A549 (cell line): ENCODE measurements around the gene CDH16. TPM values are rescaled to one million over a fixed set of nuclear protein-coding genes. Genes with fewer than 3 reads are reported as not detected.

Experiments
- ATAC-seq, 2 experiments: fragments of 200-7000 bp in 1 of 2; fragments of >200 bp in 1 of 2; cut with Nextera tagmentation in 1 of 2; cut with Tn5 transposase in 1 of 2; 3 replicates each; pipeline versions ENCODE4 v1.8.0 to v1.9.1; 2018 to 2020; ENCODE audit warnings: mild to moderate bottlenecking in 1 of 2, moderate library complexity in 1 of 2
- CTCF ChIA-PET: fragments of 300-600 bp; sonication (Branson Sonifier 250); formaldehyde crosslinking; extraction: SDS; loops from one replicate; lab custom pipeline; 2021; ENCODE audit warnings: antibody characterized with exemption, inconsistent platforms; lab: Yijun Ruan, JAX
- POLR2A ChIA-PET: fragments of 350-600 bp; formaldehyde crosslinking; extraction: SDS; loops from one replicate; lab custom pipeline; 2021; ENCODE audit warnings: antibody characterized with exemption, inconsistent platforms; lab: Yijun Ruan, JAX
- DNase-seq, 2 experiments: peaks; one replicate each; pipeline versions ENCODE4 v3.0.0 to v3.0.0-alpha.2; 2011 to 2016; ENCODE audit warnings: low read depth in 1 of 2, low spot score in 1 of 2
- FAIRE-seq: peaks from 2 replicates; lab custom pipeline; 2011; peaks lifted over from hg19 to GRCh38; lab: Jason Lieb, UNC
- H3K27ac ChIP-seq, 2 experiments: fragments of >200 bp; sonication (Bioruptor Twin); formaldehyde crosslinking; 3 replicates each; pipeline ENCODE4 v1.5.1; 2016 to 2017
- H3K4me1 ChIP-seq: fragments of >200 bp; sonication (Bioruptor Twin); formaldehyde crosslinking; 3 replicates; pipeline ENCODE4 v1.6.1; 2016
- H3K4me2 ChIP-seq: fragments of >200 bp; sonication (Bioruptor Twin); formaldehyde crosslinking; 3 replicates; pipeline ENCODE4 v1.6.1; 2016
- H3K4me3 ChIP-seq: fragments of >200 bp; sonication (Bioruptor Twin); formaldehyde crosslinking; 3 replicates; pipeline ENCODE4 v1.5.1; 2016
- H3K9me3 ChIP-seq: fragments of >200 bp; sonication (Bioruptor Twin); formaldehyde crosslinking; 3 replicates; pipeline ENCODE4 v1.6.1; 2016
- BHLHE40 ChIP-seq: IDR thresholded peaks from 2 replicates; pipeline ENCODE4 v1.6.1; 2012; ENCODE audit warnings: low read depth, low read length, inconsistent platforms
- CEBPB ChIP-seq, 2 experiments: fragments of >200 bp in 1 of 2; sonication (Bioruptor Twin) in 1 of 2; formaldehyde crosslinking in 1 of 2; IDR thresholded peaks; 2 replicates each; pipeline ENCODE4 v1.6.1; 2012 to 2016
- EHF ChIP-seq: fragments of 250-450 bp; sonication (Bioruptor Pico); IDR thresholded peaks from 2 replicates; pipeline ENCODE4 v1.5.0; 2020; ENCODE audit warnings: mild to moderate bottlenecking
- EHMT2 ChIP-seq: fragments of 200-600 bp; sonication (generic); IDR thresholded peaks from 2 replicates; pipeline ENCODE4 v1.6.1; 2016; ENCODE audit warnings: antibody characterized with exemption, low read depth, mild to moderate bottlenecking, moderate library complexity
- FOSL2 ChIP-seq, 2 experiments: fragments of 450-650 bp in 1 of 2; fragments of >200 bp in 1 of 2; sonication (Bioruptor Twin) in 1 of 2; formaldehyde crosslinking; IDR thresholded peaks; 2 replicates each; pipeline versions ENCODE4 v1.5.0 to v1.6.1; 2016 to 2020; ENCODE audit warnings: mild to moderate bottlenecking in 1 of 2, moderate library complexity in 1 of 2
- HDAC2 ChIP-seq: fragments of 200-600 bp; sonication (generic); IDR thresholded peaks from 2 replicates; pipeline ENCODE4 v1.6.1; 2016
- HOXB5 ChIP-seq: fragments of 250-450 bp; sonication (Bioruptor Pico); IDR thresholded peaks from 2 replicates; pipeline ENCODE4 v1.5.0; 2020; ENCODE audit warnings: mild to moderate bottlenecking, moderate library complexity
- JUN ChIP-seq, 2 experiments: fragments of >200 bp; sonication (Bioruptor Twin); formaldehyde crosslinking; IDR thresholded peaks; 2 replicates in 1 of 2; 3 replicates in 1 of 2; pipeline ENCODE4 v1.6.1; 2016 to 2017
- MAZ ChIP-seq: fragments of 150-350 bp; IDR thresholded peaks from 2 replicates; pipeline ENCODE4 v1.6.1; 2014; ENCODE audit warnings: antibody characterized with exemption, low read depth, low read length, borderline replicate concordance
- NPAS2 ChIP-seq: fragments of 250-450 bp; sonication (Bioruptor Pico); IDR thresholded peaks from 2 replicates; pipeline ENCODE4 v1.8.0; 2022; ENCODE audit warnings: mild to moderate bottlenecking, moderate library complexity, borderline replicate concordance
- NR3C1 ChIP-seq: fragments of >200 bp; sonication (Bioruptor Twin); formaldehyde crosslinking; IDR thresholded peaks from 3 replicates; pipeline ENCODE4 v1.6.1; 2017
- PHF8 ChIP-seq: fragments of 200-600 bp; sonication (generic); IDR thresholded peaks from 2 replicates; pipeline ENCODE4 v1.6.1; 2016; ENCODE audit warnings: low read depth, mild to moderate bottlenecking, antibody characterized with exemption, moderate library complexity, borderline replicate concordance
- POLR2A ChIP-seq: IDR thresholded peaks from 2 replicates; pipeline ENCODE4 v1.6.1; 2012; ENCODE audit warnings: mild to moderate bottlenecking, low read length
- RAD21 ChIP-seq, 2 experiments: fragments of >200 bp in 1 of 2; sonication (Bioruptor Twin) in 1 of 2; formaldehyde crosslinking in 1 of 2; IDR thresholded peaks in 1 of 2; conservative IDR thresholded peaks in 1 of 2; 2 replicates in 1 of 2; 3 replicates in 1 of 2; pipeline ENCODE4 v1.6.1; 2012 to 2018; ENCODE audit warnings: inconsistent platforms in 1 of 2
- RARB ChIP-seq: fragments of 250-450 bp; sonication (Bioruptor Pico); IDR thresholded peaks from 2 replicates; pipeline ENCODE4 v1.8.0; 2021; ENCODE audit warnings: mild to moderate bottlenecking, moderate library complexity
- RNF2 ChIP-seq: fragments of 200-600 bp; sonication (generic); IDR thresholded peaks from 2 replicates; pipeline ENCODE4 v1.6.1; 2016; ENCODE audit warnings: low read depth, mild to moderate bottlenecking, antibody characterized with exemption, moderate library complexity, borderline replicate concordance
- SMC3 ChIP-seq: fragments of >200 bp; sonication (Bioruptor Twin); formaldehyde crosslinking; IDR thresholded peaks from 3 replicates; pipeline ENCODE4 v1.6.1; 2018; ENCODE audit warnings: inconsistent platforms
- SREBF2 ChIP-seq: fragments of 450-650 bp; IDR thresholded peaks from 2 replicates; pipeline ENCODE4 v1.6.1; 2014; ENCODE audit warnings: mild to moderate bottlenecking, moderate library complexity
- ZNF302 ChIP-seq: fragments of 250-450 bp; sonication (Bioruptor Pico); IDR thresholded peaks from 2 replicates; pipeline ENCODE4 v1.9.0; 2021; ENCODE audit warnings: inconsistent platforms, mild to moderate bottlenecking, moderate library complexity
- WGBS: methylation state at CpG from one replicate; pipeline ENCODE4 v1.1.6; 2017; ENCODE audit errors: missing lambda C conversion rate; 5-methylcytosine and 5-hydroxymethylcytosine counted together
- polyA plus RNA-seq, 4 experiments: library from polyadenylated mRNA; depleted of rRNA in 3 of 4; stranded (reverse); fragments of >200 nt; fragmentation: RNase III in 1 of 4; extraction: RNeasy Plus Mini Kit Qiagen cat#74134 plus additional on column Dnase treatment in 1 of 4; gene quantifications; 2 replicates in 3 of 4; 3 replicates in 1 of 4; pipeline ENCODE4 v1.2.3, GENCODE V29; 2011 to 2017
- TF ChIP-seq, protein P1 (sequence below): IDR thresholded peaks from 2 replicates; pipeline ENCODE4 v1.6.1; 2012; ENCODE audit warnings: low read depth, borderline replicate concordance
- TF ChIP-seq, protein P2 (sequence below): IDR thresholded peaks from 2 replicates; pipeline ENCODE4 v1.6.1; 2012
- TF ChIP-seq, protein P3 (sequence below): fragments of 450-650 bp; IDR thresholded peaks from 2 replicates; pipeline ENCODE4 v1.6.1; 2014; ENCODE audit warnings: antibody characterized with exemption
- TF ChIP-seq, protein P4 (sequence below): fragments of >200 bp; sonication (Bioruptor Twin); formaldehyde crosslinking; IDR thresholded peaks from 3 replicates; pipeline ENCODE4 v1.5.1; 2016

The CDH16 gene
- polyA plus RNA-seq, 2 of the 4 experiments (the other 2 are of a cell fraction) = 0.18 to 0.25 TPM

DNA sequence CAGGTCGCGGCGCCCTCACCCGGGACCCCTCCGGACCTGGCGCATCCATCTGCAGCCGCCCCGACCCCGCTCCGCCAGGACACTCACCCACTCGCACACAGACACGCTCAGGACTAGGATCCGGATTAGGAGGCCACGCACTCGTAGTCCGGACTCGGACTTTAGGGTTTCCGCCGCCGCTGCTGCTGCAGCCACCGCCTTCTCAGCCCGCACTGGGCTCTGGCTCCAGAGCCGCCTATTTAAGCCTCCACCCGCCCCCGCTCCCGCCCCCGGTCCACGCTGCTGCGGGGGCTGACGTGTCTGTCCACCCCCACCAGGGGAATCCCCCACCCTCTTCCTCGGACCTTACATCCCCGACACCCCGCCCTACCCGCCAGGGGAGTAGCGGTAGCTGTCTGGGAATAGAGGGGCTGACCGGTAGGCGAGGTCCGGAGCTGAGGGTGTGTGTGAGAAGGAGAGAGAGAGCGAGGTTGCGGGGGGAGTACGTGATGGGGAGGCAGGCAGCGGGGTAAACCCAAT, 6.7 kb upstream of the CDH16 start, which contains the start of gene RRAD:
Gene RRAD (minus strand): TSS at position 214 of the 519 bp plus-strand sequence. CDS start 356 bp downstream, outside the sequence.
- Histone ChIP-seq H3K4me1 (peaks cover 23% of the 10 kb centered on the region), H3K9me3 (no peaks in the 10 kb centered on the region), H3K27ac (peak within 1 kb of the TSS; percentile 57 to 79; a peak in 5 of 6 replicates), H3K4me2 (peak within 1 kb of the TSS; percentile 83), H3K4me3 (peak within 1 kb of the TSS; percentile 51)
- WGBS = 66% methylated on average over 19 of the region's 42 CpGs
- ATAC-seq = peak in 1 of 2 experiments; percentile 15; a peak in 3 of 6 replicates
- DNase-seq = no peak
- ChIA-PET CTCF (interaction anchor here (0.8 to 29.9 kb wide), 5 partner anchors 9 to 29 kb away, joined by 3 to 837 read pairs (median 3); partner anchors contain the start of genes CDH16, CIAO2B and PDP2), POLR2A (no interaction called here)
- TF ChIP-seq BHLHE40 (no peak), FOSL2 (IDR thresholded peaks at IDR 0.05) (no peak), FOSL2 (CRISPR knock-in tag; IDR thresholded peaks at IDR 0.05) (no peak), PHF8 (no peak), NPAS2 (CRISPR knock-in tag) (no peak), SREBF2 (no peak), NR3C1 (no peak), HDAC2 (no peak), RNF2 (no peak), CEBPB (IDR thresholded peaks at IDR 0.05) (no peak), EHMT2 (no peak), EHF (CRISPR knock-in tag) (no peak), ZNF302 (CRISPR knock-in tag) (no peak), RARB (CRISPR knock-in tag) (no peak), MAZ (no peak)
- TF ChIP-seq, protein P1, sequence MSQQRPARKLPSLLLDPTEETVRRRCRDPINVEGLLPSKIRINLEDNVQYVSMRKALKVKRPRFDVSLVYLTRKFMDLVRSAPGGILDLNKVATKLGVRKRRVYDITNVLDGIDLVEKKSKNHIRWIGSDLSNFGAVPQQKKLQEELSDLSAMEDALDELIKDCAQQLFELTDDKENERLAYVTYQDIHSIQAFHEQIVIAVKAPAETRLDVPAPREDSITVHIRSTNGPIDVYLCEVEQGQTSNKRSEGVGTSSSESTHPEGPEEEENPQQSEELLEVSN = no peak
- TF ChIP-seq, protein P2, sequence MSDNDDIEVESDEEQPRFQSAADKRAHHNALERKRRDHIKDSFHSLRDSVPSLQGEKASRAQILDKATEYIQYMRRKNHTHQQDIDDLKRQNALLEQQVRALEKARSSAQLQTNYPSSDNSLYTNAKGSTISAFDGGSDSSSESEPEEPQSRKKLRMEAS = no peak
- TF ChIP-seq, protein P3, sequence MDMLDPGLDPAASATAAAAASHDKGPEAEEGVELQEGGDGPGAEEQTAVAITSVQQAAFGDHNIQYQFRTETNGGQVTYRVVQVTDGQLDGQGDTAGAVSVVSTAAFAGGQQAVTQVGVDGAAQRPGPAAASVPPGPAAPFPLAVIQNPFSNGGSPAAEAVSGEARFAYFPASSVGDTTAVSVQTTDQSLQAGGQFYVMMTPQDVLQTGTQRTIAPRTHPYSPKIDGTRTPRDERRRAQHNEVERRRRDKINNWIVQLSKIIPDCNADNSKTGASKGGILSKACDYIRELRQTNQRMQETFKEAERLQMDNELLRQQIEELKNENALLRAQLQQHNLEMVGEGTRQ = no peak
- FAIRE-seq = no peak

DNA sequence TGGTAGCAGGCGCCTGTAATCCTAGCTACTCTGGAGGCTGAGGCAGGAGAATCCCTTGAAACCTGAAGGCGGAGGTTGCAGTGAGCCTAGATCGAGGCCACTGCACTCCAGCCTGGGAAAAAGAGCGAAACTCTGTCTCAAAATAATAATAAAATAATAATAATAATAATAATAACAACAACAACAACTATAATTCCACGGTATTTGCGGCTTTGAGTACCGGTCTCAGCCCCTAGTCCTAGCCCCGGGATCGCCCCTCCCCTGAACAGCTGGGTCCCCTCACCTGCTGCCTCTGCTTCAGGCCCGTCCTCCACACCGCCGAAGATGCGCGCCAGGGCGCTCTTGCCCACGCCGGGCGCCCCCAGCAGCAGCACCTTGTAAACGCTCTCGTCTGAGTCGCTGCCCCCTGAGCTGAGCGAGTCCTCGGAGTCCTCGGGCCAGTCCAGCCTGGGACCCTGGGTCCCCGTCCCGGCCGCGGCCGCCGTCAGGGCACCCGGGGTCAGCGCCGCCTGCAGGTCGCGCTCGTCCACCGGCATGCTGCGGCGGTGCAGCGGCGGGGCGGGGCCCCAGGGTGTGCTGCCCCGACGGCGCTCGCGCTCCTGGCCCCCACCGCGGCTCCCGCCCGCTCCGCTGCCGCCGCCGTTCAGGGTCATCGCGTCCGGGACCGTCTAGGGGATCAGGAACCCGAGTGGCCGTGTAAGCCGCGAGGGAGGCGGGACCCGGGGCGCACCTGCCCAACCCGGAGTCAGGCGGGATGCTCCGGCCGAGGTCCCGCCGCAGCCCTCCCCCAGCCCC, 6.0 kb upstream of the CDH16 start:
- DNase-seq = peak in 1 of 2 experiments; percentile 81
- H3K9me3 ChIP-seq = no peaks in the 10 kb centered on the region
- TF ChIP-seq POLR2A (no peak), RAD21 (conservative IDR thresholded peaks at IDR 0.05 in 1 of 2, IDR thresholded peaks at IDR 0.05 in 1 of 2) (peak in 1 of 2 experiments; percentile 33; a peak in 1 of 5 replicates), HOXB5 (CRISPR knock-in tag) (no peak), SMC3 (peak; percentile 61), JUN (IDR thresholded peaks at IDR 0.05) (peak in 1 of 2 experiments; percentile 44; a peak in 1 of 5 replicates)
- TF ChIP-seq, protein P2 = no peak
- TF ChIP-seq, protein P4, sequence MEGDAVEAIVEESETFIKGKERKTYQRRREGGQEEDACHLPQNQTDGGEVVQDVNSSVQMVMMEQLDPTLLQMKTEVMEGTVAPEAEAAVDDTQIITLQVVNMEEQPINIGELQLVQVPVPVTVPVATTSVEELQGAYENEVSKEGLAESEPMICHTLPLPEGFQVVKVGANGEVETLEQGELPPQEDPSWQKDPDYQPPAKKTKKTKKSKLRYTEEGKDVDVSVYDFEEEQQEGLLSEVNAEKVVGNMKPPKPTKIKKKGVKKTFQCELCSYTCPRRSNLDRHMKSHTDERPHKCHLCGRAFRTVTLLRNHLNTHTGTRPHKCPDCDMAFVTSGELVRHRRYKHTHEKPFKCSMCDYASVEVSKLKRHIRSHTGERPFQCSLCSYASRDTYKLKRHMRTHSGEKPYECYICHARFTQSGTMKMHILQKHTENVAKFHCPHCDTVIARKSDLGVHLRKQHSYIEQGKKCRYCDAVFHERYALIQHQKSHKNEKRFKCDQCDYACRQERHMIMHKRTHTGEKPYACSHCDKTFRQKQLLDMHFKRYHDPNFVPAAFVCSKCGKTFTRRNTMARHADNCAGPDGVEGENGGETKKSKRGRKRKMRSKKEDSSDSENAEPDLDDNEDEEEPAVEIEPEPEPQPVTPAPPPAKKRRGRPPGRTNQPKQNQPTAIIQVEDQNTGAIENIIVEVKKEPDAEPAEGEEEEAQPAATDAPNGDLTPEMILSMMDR = peak; percentile 56
- ATAC-seq = peak; percentile 55 to 74; a peak in 5 of 6 replicates
- no peak for FAIRE-seq
- peak overlapping the region; percentile 51 for H3K4me3 ChIP-seq
- peaks cover 23% of the 10 kb centered on the region for H3K4me1 ChIP-seq
- ChIA-PET POLR2A (no interaction called here), CTCF (interaction anchor here (0.7 to 29.9 kb wide), 5 partner anchors 10 to 57 kb away, joined by 3 to 837 read pairs (median 3); partner anchors contain the start of genes CDH16, CIAO2B and PDP2)
- WGBS = 54% methylated on average over 23 of the region's 72 CpGs
- peak overlapping the region; percentile 83 for H3K4me2 ChIP-seq
- H3K27ac ChIP-seq = peak overlapping the region; percentile 57 to 79; a peak in 5 of 6 replicates
